IPS-NIHi7 (cell line): Measurements from ENCODE around the gene TMEM203.
A peak's percentile ranks its signal among the peaks of the same experiment; 100 is the strongest.

Source experiments
- DNase-seq: peaks from one replicate; pipeline ENCODE4 v3.0.0; 2012; ENCODE audit warnings: mixed read lengths; ENCODE audit errors: extremely low spot score

TMEM203 gene

DNA sequence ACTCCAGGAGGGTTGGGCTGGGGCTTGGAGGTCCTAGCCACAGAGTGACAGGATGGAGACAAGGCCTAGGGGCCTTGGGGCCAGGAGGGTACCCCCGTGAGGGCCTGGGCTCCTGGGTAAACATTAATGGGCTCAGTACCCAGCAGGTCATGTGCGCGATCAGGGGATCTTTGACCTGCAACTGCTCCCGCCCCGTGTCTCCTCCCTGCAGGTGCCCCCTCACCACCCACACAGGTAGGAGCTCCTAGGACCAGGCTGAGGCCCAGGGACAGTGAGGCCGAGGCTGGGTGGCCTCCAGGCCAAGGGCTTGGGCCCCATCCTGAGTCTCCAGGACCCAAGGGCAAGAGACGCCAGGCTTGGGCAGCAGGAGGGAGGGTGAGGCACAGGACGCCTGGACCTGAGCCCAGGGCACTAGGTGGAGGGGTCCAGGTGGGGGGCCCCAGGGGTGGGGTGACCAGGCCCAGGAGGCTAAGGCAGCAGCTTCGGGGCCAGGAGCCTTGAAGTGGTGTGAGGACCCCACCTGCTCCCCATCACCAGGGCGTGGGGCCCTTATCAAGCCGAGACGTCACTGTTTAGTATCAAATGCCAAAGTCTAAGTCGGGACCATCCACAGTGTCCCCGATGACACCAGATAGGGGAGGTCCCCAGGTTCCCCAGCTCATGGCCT, 25.4 kb upstream of the TMEM203 start, which contains the start of gene SLC34A3:
TSS of gene SLC34A3 (plus strand) at position 197 of the 667 bp plus-strand sequence. CDS start 802 bp downstream, outside the sequence.
- DNase-seq = no peak

DNA sequence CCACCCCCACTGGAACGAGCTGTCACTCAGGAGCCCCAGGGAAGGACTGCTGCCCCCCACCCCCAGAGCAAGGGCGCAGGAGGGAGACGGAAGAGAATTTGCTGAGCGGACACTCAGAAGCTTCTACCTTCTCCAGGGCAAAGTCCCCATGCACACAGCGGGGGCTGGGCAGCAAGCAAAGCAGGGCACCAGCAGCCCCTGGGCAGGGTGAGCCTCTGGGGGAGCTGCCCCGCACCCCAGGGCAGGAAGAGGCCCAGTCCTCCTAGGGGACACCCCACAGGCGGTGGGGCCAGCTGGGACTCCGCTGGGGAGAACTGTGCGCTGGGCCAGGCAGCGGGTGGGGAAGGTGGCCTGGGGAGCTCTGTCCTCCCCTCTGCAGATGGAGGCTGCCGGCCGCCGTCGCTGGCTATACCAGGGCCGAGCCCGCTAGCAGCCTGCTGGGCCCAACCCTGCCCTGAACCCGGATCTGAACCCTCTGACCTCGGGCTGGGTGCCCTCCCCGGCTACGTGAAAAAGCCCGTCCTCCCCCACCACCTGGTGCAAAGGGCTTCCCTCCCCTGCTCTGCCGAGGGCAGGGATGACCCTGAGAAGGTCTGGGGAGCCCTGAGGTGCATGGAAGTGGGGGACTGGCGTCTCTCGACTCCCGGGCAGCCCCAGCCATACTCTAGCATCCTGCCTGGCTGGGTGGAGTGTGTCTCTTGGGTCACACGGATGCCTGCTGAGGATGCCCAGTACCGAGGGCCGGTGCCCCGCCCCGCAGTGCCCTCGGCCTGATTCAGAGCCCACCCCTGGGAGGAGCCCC, 24.7 kb upstream of the TMEM203 start:
- no peak for DNase-seq

DNA sequence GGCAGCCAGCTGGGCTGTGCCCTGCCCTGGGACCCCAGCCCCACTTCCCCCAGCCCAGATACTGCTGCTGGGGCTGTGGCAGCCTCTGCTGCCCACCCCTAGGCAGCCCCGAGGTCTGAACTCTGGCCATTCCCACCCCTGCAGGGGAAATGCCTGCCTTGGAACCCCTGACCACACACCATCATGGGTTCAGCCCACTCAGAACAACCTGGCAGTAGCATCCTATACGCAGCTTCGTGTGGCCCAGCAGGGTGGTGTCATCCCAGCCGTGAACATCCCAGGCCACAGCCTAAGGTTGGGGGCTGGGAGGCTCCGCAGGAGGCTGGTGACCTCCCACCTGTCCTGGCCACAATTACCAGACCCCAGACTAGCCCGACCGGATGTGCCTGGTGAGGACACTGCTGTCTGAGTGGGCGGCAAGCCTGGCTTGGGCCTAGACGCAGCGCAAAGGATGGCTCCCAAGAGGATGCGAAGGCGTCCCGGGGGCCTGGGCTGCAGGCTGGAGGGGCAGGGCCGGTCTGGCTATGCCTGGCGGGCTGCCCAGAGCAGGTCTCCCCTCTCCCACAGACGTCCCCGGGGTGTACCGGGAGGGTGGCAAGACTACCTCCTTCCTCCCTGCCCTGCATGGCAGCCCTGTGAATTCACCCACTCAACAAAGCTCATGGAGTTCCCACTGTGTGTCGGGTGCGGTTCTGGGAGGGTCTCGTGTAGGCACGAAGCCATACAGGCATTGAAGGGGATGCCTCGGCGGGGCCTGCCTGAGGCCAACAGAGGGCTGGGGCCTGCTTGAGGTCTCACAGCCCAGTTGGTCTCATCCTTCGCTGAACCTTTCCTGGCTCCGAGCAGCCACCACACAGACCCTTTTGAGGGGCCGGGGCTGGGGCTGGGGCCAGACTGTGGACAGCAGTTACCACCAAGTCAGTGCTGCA, 23.8 kb upstream of the TMEM203 start:
- DNase-seq = no peak

DNA sequence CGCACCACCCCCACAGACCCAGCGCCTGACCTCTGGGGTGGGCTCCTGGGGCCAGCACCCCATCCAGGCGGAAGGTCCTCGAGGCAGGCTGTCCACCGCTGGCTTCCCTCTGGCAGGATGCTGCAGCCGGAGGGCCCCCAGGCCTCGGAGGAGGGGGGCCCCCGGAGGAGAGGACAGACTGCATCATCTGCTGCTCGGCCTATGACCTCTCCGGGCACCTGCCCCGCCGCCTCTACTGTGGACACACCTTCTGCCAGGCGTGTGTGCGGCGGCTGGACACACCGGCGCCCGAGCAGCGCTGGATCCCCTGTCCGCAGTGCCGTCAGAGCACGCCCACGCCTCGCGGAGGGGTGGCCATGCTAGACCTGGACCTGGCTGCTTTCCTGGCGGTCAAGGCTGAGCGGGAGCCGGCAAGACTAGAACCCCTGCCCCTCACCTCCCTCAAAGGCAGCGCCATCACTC, 23.1 kb upstream of the TMEM203 start:
- no peak for DNase-seq

DNA sequence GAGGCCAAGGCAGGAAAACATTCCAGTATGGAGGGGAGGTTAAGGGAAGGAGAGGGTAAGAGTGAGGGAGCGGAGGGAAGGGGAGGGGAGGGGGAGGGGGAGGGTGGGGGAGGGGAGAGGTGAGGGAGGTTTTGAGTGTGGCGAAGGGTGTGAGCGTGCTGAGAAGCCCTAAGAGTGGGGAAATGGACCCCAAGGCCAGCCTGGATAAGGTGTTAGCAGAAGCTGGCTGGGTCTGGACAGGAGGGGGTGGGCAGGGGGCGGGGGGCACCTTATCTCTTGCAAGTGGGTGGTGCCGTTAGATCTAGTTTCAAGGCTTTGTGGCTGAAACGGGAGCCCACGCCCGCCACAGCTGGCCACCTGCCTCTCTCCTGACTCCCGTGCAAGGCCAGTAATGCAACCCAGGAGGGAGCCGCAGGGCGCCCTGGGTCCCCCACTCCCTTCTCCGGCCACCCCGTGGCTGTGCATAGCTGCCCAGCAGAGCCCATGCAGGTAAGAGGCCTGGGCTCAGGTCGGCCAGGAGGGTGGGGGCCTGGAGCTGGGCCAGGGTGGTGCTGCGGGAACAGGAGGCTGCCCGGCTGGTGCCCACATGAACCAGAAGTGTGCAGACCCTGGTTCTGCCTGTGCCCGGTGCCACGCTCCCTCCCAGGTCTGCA, 22.5 kb upstream of the TMEM203 start:
- DNase-seq = no peak

DNA sequence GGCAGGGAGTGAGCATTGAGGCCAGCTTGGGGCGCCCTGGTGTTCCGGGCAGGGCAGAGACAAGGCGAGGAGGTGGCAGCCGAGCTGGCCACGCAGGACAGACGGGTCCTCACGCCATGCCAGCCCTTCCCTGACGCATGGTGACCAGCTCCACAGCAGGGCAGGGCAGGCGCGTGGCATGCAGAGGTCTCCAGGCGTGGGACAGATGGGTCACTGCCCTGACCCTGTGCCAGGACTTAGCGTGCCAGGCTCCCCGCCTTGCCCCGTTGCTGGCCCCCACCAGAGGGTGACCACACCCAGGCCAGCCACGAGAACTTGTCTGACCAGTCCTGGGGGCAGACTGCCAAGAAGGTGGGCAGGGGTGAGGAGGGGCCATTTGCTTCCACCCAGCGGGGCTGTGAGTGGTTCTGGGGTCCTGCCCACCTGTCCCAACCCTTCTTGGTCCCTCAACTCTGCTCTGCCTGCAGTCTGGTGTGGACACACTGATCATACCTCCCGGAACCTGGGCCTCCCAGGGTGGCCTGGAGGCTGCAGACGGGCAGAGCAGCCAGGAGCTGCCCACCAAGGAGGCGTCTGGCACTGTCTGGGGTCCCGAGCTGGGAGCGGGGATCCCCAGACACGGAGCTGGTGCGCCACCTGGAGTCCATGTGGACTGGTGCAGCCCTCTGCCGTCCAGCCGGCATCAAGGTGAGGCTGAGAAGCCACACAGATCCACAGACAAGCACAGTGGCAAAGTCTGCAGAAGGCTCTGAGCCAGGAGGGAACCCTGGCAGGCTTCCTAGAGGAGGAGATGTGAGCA, 21.8 kb upstream of the TMEM203 start, which contains the start of gene RNF224:
TSS of gene RNF224 (plus strand) at position 449 of the 799 bp plus-strand sequence. CDS start 834 bp downstream, outside the sequence.
- DNase-seq = peak; percentile 89

DNA sequence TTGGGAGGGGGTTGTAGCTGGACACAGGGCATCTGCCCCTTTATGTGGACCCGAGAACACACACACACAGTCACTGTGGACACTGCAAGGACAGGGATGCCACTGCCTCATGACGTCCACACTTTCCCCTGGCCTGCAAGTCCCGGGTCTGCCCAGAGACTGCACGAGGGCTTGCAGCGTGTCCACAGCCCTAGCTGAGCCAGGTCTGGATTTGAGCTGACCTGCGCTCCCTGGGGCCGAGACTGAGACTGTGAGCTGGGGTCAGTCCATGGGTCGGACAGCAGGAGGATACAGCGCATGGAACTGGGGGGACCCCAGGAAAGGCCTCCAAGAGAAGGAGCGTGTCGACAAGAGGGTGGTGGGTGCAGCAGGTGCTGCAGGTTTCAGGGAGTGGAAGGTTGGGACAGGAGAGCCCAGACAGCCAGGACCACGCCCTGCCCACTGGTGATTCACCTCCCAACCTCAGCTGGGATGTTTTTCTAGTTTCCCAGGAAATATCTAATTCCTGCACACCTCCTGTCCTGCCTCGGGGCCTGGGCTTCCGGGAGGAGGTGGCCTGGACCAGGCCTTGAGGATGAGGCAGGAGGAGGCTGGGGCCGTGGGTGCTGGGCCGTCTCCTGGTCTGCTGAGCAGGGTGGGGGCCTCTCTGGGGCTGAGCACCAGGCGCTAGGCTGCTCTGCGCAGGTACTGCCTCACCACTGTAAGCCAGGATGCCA, 21.0 kb upstream of the TMEM203 start:
- DNase-seq = no peak

DNA sequence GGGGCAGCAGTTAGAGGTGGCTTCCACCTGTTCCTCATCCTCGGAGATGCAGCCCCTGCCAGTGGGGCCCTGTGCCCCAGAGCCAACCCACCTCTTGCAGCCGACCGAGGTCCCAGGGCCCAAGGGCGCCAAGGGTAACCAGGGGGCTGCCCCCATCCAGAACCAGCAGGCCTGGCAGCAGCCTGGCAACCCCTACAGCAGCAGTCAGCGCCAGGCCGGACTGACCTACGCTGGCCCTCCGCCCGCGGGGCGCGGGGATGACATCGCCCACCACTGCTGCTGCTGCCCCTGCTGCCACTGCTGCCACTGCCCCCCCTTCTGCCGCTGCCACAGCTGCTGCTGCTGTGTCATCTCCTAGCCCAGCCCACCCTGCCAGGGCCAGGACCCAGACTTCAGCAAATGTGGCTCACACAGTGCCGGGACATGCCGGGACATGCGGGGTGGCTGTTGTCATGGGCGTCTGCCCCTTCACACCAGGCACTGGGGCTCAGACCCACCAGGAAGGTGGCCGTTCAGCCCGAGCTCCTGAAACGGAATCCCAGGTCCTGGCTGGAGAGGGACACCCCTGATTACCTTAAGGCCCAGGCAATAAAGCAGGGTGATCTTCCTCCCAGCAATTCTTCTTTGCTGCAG, 20.4 kb upstream of the TMEM203 start:
- no peak for DNase-seq

DNA sequence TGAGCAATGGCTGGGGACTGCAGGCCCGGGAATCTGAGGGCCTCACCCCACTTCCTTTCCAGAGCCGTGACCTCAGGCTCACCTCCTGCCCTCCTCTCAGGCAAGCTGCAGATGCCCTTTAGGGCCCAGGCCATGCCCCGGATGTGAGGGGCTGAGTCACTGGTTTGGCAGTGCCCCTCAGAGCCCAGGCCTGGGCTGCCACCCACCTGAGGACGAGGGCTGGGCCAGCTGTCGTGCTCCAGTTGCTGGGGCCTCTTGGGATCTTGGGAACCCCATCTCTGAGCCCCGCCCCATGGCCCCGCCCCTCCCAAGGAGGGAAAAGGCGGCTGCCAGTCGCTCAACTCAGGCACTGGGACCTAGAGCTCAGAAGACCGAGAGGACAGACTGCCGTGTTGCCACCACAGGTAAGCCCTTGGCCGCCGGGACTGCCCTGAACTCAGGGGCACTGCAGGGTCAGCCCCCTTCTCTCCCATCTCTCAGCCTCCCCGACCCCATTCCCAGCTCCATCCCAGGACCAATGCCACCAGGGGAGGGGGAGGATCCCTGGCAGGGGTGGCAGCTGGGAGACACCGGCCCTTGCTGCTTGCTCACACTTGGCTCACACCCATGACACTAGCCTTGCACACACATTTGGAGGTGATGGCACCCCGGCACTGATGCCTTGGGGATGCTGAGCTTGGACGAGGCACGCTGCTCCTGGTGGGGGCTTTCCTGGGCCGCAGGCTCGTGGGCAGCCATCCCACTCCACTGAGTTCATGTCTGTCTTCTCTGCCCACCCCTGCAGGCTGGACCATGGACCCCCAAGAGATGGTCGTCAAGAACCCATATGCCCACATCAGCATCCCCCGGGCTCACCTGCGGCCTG, 19.6 kb upstream of the TMEM203 start, which contains the start of gene CYSRT1:
TSS of gene CYSRT1 (plus strand) at position 345 of the 865 bp plus-strand sequence. CDS start at position 793, 448 bp downstream.
- no peak for DNase-seq

DNA sequence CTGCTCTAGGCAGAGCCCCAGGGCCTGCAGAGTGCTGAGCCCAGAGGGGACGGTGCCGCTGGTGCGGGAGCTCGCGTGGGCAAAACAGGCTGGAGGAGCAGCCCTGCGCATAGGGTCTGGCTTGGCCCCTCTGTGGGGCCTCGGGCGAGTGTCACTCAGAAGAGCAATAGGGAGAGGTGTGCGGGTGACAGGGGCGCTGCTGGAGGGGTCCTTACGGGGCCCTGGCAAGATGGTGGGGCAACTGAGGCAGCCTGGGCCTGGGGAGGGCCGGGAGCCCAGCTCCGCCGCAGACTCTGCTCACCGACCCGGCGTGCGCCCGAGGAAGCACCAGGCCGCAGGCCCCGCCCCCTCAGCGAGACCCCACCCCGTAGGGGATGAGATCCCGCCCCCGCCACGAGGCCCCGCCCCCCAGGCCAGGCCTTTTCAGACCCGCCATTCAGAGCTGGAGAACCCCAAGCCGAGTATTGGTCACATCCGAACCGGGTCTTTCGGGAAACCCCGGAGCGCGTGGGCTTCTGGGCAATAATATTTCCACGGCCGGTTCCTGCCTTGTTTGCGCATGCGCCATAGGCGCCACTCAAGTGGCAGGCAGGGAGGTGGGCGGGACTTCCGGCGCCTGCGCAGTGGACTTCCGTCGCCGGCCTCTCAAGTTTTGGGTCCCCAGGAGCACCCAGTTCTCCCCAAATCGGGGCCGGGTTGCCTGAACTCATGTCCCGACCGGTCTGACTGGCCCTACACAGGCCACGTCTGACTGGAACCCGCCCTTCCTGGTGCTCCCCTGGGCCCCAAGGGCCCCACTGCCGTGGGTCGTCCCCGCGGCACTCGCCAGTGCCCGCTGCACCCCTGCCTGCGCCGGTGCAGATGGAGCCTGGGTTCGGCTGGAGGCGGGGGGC, 17.9 kb upstream of the TMEM203 start:
- DNase-seq = peak; percentile 96

DNA sequence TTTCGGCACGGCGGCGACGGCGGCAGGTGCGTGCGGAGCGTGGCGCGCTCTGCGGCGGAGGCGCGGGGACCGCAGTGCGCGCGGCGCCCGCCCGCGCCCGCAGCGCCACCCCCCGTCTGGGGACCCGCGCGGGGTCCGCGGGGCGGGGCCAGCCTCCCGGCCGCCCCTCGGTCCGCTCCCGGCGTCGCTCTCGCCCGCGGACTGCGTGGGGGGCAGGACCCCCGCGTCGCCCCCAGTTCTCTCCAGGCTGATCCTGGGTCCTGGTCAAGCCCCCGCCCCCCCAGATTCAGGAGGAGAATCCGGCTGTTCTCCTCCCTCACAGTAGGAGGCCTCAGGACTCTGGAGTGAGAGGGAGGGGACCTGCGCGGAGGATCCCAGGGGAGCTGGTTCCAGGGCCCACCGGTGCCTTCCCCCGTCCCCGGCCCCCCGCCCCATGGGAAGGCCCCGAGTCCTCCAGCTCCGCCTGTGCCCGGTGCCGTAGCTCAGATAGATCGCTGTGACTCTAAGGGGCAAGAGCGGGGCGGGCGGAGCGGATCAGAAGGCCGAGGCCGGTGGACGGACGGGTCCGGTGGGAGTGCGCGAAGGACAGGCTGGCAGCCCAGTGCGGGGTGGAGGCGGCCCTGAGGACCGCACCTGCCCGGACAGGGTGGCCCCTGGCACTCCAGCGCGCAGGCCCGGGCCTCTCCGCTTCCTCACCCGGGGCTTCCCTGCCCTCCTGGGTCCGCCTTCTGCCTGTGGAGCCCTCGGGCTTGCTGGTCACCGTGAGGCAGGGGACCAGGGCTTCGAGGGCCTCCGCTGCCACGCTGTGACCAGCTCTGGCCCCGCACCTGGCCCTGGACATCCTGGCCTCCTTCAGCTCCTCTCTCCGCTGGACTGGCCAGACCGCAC, 17.0 kb upstream of the TMEM203 start, which contains the start of gene RNF208:
TSS of gene RNF208 (minus strand) at position 51 of the 888 bp plus-strand sequence. CDS start 1,028 bp downstream, outside the sequence.
- DNase-seq = no peak

DNA sequence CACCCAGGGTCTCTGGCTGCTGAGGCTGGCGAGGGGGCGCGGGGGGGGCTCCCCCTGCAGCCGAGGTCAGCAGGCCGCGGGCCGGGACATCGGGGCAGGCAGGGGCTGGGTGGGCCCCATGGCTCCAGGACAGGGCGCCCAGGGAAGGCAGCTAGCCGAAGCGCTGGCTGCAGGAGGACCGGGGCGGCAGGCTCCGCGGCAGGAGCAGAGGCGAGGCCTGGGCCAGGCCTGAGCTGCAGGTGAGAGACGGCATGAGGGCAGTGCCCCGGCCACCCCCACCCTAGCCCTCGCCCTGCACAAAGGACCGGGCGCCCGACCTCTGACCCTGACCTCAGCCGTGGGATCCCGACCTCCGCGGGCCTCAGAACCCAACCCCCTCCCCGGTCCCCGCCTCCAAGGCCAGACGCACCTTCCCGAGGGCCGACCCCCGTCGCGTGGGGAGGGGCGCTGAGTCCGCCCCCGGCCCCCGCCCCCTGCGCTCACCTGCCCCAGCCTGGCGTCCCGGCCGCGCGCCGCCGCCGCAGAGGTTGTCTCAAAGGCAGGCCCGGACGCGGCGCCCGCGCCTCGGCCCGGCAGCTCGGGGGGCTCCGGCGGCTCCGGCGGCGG, 16.2 kb upstream of the TMEM203 start:
- DNase-seq = no peak

DNA sequence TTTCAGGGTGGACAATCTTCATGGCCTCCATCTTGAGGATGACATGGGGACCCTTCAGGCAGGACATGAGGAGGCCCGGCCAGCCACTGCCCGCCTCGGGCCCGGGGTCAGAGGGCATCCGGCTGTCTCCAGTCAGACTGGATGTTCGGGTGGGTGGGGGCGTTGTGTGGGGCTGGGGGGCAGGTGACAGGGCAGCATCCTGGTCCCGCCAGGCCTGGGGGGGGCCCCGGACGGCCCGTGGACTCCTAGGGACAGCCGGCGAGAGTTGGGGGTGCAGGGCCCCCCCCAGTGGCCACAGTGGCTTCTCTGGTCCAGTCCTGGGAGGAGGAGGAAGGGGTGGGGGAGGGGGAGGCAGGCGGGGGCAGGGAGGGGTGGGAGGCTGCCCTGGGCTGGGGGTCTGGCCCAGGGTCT, 15.7 kb upstream of the TMEM203 start:
- DNase-seq = no peak

DNA sequence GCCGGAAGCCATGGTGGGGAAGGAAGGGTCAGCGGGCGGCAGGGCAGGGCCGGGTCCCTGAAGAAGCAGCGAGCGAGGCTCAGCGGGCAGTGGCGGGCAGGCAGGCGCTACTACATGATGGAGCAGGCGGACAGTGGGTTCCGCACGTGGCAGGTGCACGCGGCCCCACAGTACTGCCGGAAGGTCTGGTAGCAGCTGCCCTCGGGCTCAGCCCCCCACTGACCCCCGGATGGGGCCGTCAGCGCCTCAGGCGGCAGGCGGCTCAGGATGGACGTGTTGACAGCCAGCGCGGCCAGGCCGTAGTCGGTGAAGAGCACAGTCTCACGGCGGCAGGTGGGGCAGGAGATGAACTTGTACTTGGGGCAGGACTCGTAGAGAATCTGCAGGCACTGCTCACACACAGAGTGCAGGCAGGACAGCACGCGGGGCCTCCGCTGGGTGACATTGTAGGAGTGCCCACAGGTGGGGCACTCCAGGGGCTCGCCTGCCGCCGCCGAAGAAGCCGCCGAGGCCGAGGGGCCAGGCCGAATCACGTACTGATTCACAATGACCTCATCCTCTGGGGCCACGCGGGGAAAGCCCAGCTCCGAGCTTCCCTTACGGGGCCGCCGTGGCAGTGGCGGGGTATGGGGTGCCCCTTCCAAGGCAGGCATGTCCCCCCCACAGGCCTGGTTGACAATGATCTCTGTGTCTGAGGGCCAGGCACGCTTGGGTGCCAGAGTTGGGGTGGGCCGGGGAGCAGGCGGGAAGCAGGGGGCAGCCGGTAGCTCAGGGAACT, 15.1 kb upstream of the TMEM203 start:
- no peak for DNase-seq
